Activated naive CD8-positive, alpha-beta T cell treated with anti-CD3 and anti-CD28 coated beads for 36 hours (primary cell): ENCODE results near the gene GART. TPM values are rescaled to one million over a fixed set of nuclear protein-coding genes. Genes with fewer than 3 reads are reported as not detected.
"Not testable (repeated sequence)": the region's sequence is repeated elsewhere in the genome, so short reads cannot be mapped to it uniquely, and the experiment has no call there.

Experiments
- DNase-seq: peaks from one replicate; pipeline ENCODE4 v3.0.0; 2021
- H3K27ac Mint-ChIP-seq: one replicate; pipeline ENCODE4 v1.8.0; 2022; ENCODE audit warnings: mild to moderate bottlenecking, moderate library complexity, mixed read lengths
- H3K27me3 Mint-ChIP-seq: one replicate; pipeline ENCODE4 v1.8.0; 2022; ENCODE audit warnings: mild to moderate bottlenecking, mixed read lengths
- H3K36me3 Mint-ChIP-seq: one replicate; pipeline ENCODE4 v1.8.0; 2021; ENCODE audit warnings: mild to moderate bottlenecking, mixed read lengths
- H3K4me1 Mint-ChIP-seq: one replicate; pipeline ENCODE4 v1.8.0; 2021; ENCODE audit warnings: mixed read lengths
- H3K4me3 Mint-ChIP-seq: one replicate; pipeline ENCODE4 v1.8.0; 2022; ENCODE audit warnings: mild to moderate bottlenecking, moderate library complexity, mixed read lengths
- H3K9me3 Mint-ChIP-seq: one replicate; pipeline ENCODE4 v1.8.0; 2022; ENCODE audit warnings: mixed read lengths
- total RNA-seq, 2 experiments: library from RNA; stranded (reverse); gene quantifications; one replicate each; pipeline ENCODE4 v1.2.3, GENCODE V29; 2021

Gene GART
- total RNA-seq, 2 experiments from 2014 or later, result 259 to 265 TPM

- H3K27me3 Mint-ChIP-seq, result no peaks in the 10 kb centered on the region
- DNase-seq, result peak; percentile 37
- H3K9me3 Mint-ChIP-seq, result no peaks in the 10 kb centered on the region
- peak overlapping the region; percentile 86 for H3K4me3 Mint-ChIP-seq
- no peaks in the 10 kb centered on the region for H3K36me3 Mint-ChIP-seq
- peaks cover 15% of the 10 kb centered on the region for H3K4me1 Mint-ChIP-seq
- peak overlapping the region; percentile 87 for H3K27ac Mint-ChIP-seq
Observed at GRCh38 chr21:33478935-33479678, 62.8 kb downstream of the GART start.

- no peak for DNase-seq
- H3K27ac Mint-ChIP-seq, result peak overlapping the region; percentile 87
- H3K9me3 Mint-ChIP-seq, result no peaks in the 10 kb centered on the region
- H3K36me3 Mint-ChIP-seq, result peaks cover 4% of the 10 kb centered on the region
- no peaks in the 10 kb centered on the region for H3K27me3 Mint-ChIP-seq
- peaks cover 18% of the 10 kb centered on the region for H3K4me1 Mint-ChIP-seq
- peak overlapping the region; percentile 86 for H3K4me3 Mint-ChIP-seq
Observed at GRCh38 chr21:33478182-33478581, 63.7 kb downstream of the GART start.

- Mint-ChIP-seq H3K27ac (no peak overlapping the region), H3K4me3 (no peak overlapping the region), H3K9me3 (no peaks in the 10 kb centered on the region), H3K36me3 (peaks cover 4% of the 10 kb centered on the region), H3K4me1 (peaks cover 18% of the 10 kb centered on the region), H3K27me3 (no peaks in the 10 kb centered on the region)
- no peak for DNase-seq
Observed at GRCh38 chr21:33477066-33477465, 64.9 kb downstream of the GART start.

GRCh38 chr21:33473344-33473743, 68.6 kb downstream of the GART start:
- Mint-ChIP-seq H3K36me3 (peaks cover 4% of the 10 kb centered on the region), H3K27me3 (no peaks in the 10 kb centered on the region), H3K4me1 (peaks cover 10% of the 10 kb centered on the region), H3K4me3 (no peak overlapping the region), H3K27ac (no peak overlapping the region), H3K9me3 (no peaks in the 10 kb centered on the region)
- no peak for DNase-seq

GRCh38 chr21:33470701-33471100, 71.2 kb downstream of the GART start:
- no peak for DNase-seq
- H3K27me3 Mint-ChIP-seq, result no peaks in the 10 kb centered on the region
- H3K4me3 Mint-ChIP-seq, result no peak overlapping the region
- peaks cover 4% of the 10 kb centered on the region for H3K36me3 Mint-ChIP-seq
- peaks cover 11% of the 10 kb centered on the region for H3K4me1 Mint-ChIP-seq
- no peak overlapping the region for H3K27ac Mint-ChIP-seq
- H3K9me3 Mint-ChIP-seq, result no peaks in the 10 kb centered on the region

GRCh38 chr21:33469183-33469582, 72.7 kb downstream of the GART start:
- not testable (repeated sequence) for H3K9me3 Mint-ChIP-seq, H3K27me3 Mint-ChIP-seq, DNase-seq, H3K27ac Mint-ChIP-seq, H3K4me3 Mint-ChIP-seq, H3K36me3 Mint-ChIP-seq
- peaks cover 13% of the 10 kb centered on the region for H3K4me1 Mint-ChIP-seq

- no peak for DNase-seq
- Mint-ChIP-seq H3K4me3 (no peak overlapping the region), H3K36me3 (peaks cover 2% of the 10 kb centered on the region), H3K9me3 (no peaks in the 10 kb centered on the region), H3K27me3 (no peaks in the 10 kb centered on the region), H3K4me1 (peaks cover 5% of the 10 kb centered on the region), H3K27ac (no peak overlapping the region)
Observed at GRCh38 chr21:33461538-33462250, 80.2 kb downstream of the GART start.

GRCh38 chr21:33458861-33459260, 83.1 kb downstream of the GART start:
- Mint-ChIP-seq H3K9me3 (no peaks in the 10 kb centered on the region), H3K27ac (no peak overlapping the region), H3K36me3 (peaks cover 2% of the 10 kb centered on the region), H3K4me1 (no peaks in the 10 kb centered on the region), H3K4me3 (no peak overlapping the region), H3K27me3 (no peaks in the 10 kb centered on the region)
- DNase-seq, result no peak

- Mint-ChIP-seq H3K9me3 (no peaks in the 10 kb centered on the region), H3K27ac (no peak overlapping the region), H3K4me3 (no peak overlapping the region), H3K36me3 (peaks cover 2% of the 10 kb centered on the region), H3K27me3 (no peaks in the 10 kb centered on the region), H3K4me1 (no peaks in the 10 kb centered on the region)
- DNase-seq, result no peak
Observed at GRCh38 chr21:33455686-33456446, 86.1 kb downstream of the GART start.

Other genes with a start within 250 kb of the GART start
- gene IFNAR1, start 217.1 kb downstream of the GART start, total RNA-seq, result 10 to 100 TPM; 32.3 to 34.7 TPM
- gene IFNGR2, start 138.7 kb downstream of the GART start, total RNA-seq, result 1 to 10 TPM; 5.6 to 5.7 TPM
- 10 to 100 TPM; 14.6 to 15.7 TPM for gene TMEM50B, start 62.1 kb downstream of the GART start, total RNA-seq
- under 1 TPM; 0.23 to 0.58 TPM for gene DNAJC28, start 50.4 kb downstream of the GART start, total RNA-seq
- gene SON, start 921 bp upstream of the GART start, total RNA-seq, result 100 to 1,000 TPM; 283 to 328 TPM
- gene DONSON, start 46.6 kb upstream of the GART start, total RNA-seq, result 10 to 100 TPM; 38.7 to 41.9 TPM
- gene CRYZL1, start 99.6 kb upstream of the GART start, total RNA-seq, result 10 to 100 TPM; 22.7 to 29.6 TPM
- 1 to 10 TPM; 3.6 to 6.6 TPM for gene ITSN1, start 100.4 kb upstream of the GART start, total RNA-seq